ENCODE results near the gene CROCC2. TPM values are rescaled to one million over a fixed set of nuclear protein-coding genes. Genes with fewer than 3 reads are reported as not detected.

CROCC2 gene
- polyA plus RNA-seq, 1 donor (not counting 4 experiments of a cell fraction or from before 2014, with no cell fraction given): not detected

GRCh38 chr2:240968731-240969624 is 62.8 kb downstream of the CROCC2 start:
- Histone ChIP-seq H3K4me2 (ENCODE audit: control insufficient read depth, extremely low read depth, insufficient read depth, low read depth, low read length) (no peak overlapping the region), H3K27me3 (ENCODE audit: control insufficient read depth, extremely low read depth, insufficient read depth, low read length) (peaks cover 16% of the 10 kb centered on the region), H3K9ac (ENCODE audit: control insufficient read depth, extremely low read depth, insufficient read depth, low read length) (no peak overlapping the region), H2AFZ (ENCODE audit: control insufficient read depth, low read length) (no peak overlapping the region), H3K9me1 (ENCODE audit: control insufficient read depth, extremely low read depth, insufficient read depth, low read length) (no peaks in the 10 kb centered on the region), H3K4me1 (ENCODE audit: control insufficient read depth, extremely low read depth, insufficient read depth, low read length) (no peaks in the 10 kb centered on the region), H4K20me1 (ENCODE audit: control insufficient read depth, extremely low read depth, insufficient read depth, low read length) (no peaks in the 10 kb centered on the region), H3K36me3 (ENCODE audit: control insufficient read depth in 2 of 2, extremely low read depth in 1 of 2, insufficient read depth in 2 of 2, low read length in 2 of 2) (no peaks in the 10 kb centered on the region), H3K79me2 (ENCODE audit: control insufficient read depth, insufficient read depth, low read length) (no peaks in the 10 kb centered on the region), H3K4me3 (ENCODE audit: control insufficient read depth in 2 of 3, extremely low read depth in 1 of 3, insufficient read depth in 2 of 3, low read depth in 1 of 3, low read length in 3 of 3) (no peak overlapping the region), H3K9me3 (ENCODE audit: control insufficient read depth, low read depth, low read length) (no peaks in the 10 kb centered on the region), H3K27ac (ENCODE audit: control insufficient read depth, insufficient read depth, low read length) (no peak overlapping the region)
- DNase-seq (ENCODE audit: low read depth, low spot score) (no peak), FAIRE-seq (no peak)
- dilution Hi-C loops (cut with MboI; ENCODE audit: extremely low pct_ligation_motif_present, low sequenced_read_pairs): no loop called here
- TF ChIP-seq CTCF (optimal IDR thresholded peaks at IDR 0.05 in 1 of 3, IDR thresholded peaks at IDR 0.05 in 1 of 3, conservative IDR thresholded peaks at IDR 0.05 in 1 of 3; ENCODE audit: extremely low read depth in 1 of 3, insufficient read depth in 2 of 3, low read length in 3 of 3) (no peak), EZH2 (IDR thresholded peaks at IDR 0.05; ENCODE audit: low read length) (no peak)

GRCh38 chr2:240970104-240970503 is 64.0 kb downstream of the CROCC2 start:
- Histone ChIP-seq H3K27ac (ENCODE audit: control insufficient read depth, insufficient read depth, low read length) (no peak overlapping the region), H3K9me1 (ENCODE audit: control insufficient read depth, extremely low read depth, insufficient read depth, low read length) (no peaks in the 10 kb centered on the region), H3K4me1 (ENCODE audit: control insufficient read depth, extremely low read depth, insufficient read depth, low read length) (no peaks in the 10 kb centered on the region), H3K4me2 (ENCODE audit: control insufficient read depth, extremely low read depth, insufficient read depth, low read depth, low read length) (no peak overlapping the region), H3K27me3 (ENCODE audit: control insufficient read depth, extremely low read depth, insufficient read depth, low read length) (peaks cover 17% of the 10 kb centered on the region), H3K36me3 (ENCODE audit: control insufficient read depth in 2 of 2, extremely low read depth in 1 of 2, insufficient read depth in 2 of 2, low read length in 2 of 2) (no peaks in the 10 kb centered on the region), H2AFZ (ENCODE audit: control insufficient read depth, low read length) (no peak overlapping the region), H3K4me3 (ENCODE audit: control insufficient read depth in 2 of 3, extremely low read depth in 1 of 3, insufficient read depth in 2 of 3, low read depth in 1 of 3, low read length in 3 of 3) (no peak overlapping the region), H3K9me3 (ENCODE audit: control insufficient read depth, low read depth, low read length) (no peaks in the 10 kb centered on the region), H3K9ac (ENCODE audit: control insufficient read depth, extremely low read depth, insufficient read depth, low read length) (no peak overlapping the region), H4K20me1 (ENCODE audit: control insufficient read depth, extremely low read depth, insufficient read depth, low read length) (no peaks in the 10 kb centered on the region), H3K79me2 (ENCODE audit: control insufficient read depth, insufficient read depth, low read length) (no peaks in the 10 kb centered on the region)
- dilution Hi-C loops (cut with MboI; ENCODE audit: extremely low pct_ligation_motif_present, low sequenced_read_pairs): no loop called here
- TF ChIP-seq CTCF (optimal IDR thresholded peaks at IDR 0.05 in 1 of 3, IDR thresholded peaks at IDR 0.05 in 1 of 3, conservative IDR thresholded peaks at IDR 0.05 in 1 of 3; ENCODE audit: extremely low read depth in 1 of 3, insufficient read depth in 2 of 3, low read length in 3 of 3) (no peak), EZH2 (IDR thresholded peaks at IDR 0.05; ENCODE audit: low read length) (no peak)
- DNase-seq (ENCODE audit: low read depth, low spot score) (no peak), FAIRE-seq (no peak)

All from keratinocyte (primary cell).